Activated gamma-delta T cell (primary cell): ENCODE data around the gene GRIK5.
"Not testable (repeated sequence)": the region's sequence is repeated elsewhere in the genome, so short reads cannot be mapped to it uniquely, and the experiment has no call there.

Experiments
- DNase-seq: peaks from one replicate; lab custom pipeline; 2025; lab: John Stamatoyannopoulos, UW

The GRIK5 gene

GRCh38 chr19:42048992-42049391, 21.0 kb downstream of the GRIK5 start:
- no peak for DNase-seq

- DNase-seq: no peak
These were observed 24.4 kb downstream of the GRIK5 start for GRCh38 chr19:42045575-42045974.

GRCh38 chr19:42042455-42043170, 27.4 kb downstream of the GRIK5 start:
- no peak for DNase-seq

- DNase-seq: not testable (repeated sequence)
These were observed 29.5 kb downstream of the GRIK5 start for GRCh38 chr19:42040491-42040890.

- no peak for DNase-seq
These were observed 30.0 kb downstream of the GRIK5 start for GRCh38 chr19:42040031-42040430.

GRCh38 chr19:42038666-42039065, 31.3 kb downstream of the GRIK5 start:
- no peak for DNase-seq

- DNase-seq: no peak
These were observed 32.4 kb downstream of the GRIK5 start for GRCh38 chr19:42037649-42038048.

GRCh38 chr19:42034640-42035391, 35.2 kb downstream of the GRIK5 start:
- not testable (repeated sequence) for DNase-seq

- DNase-seq: no peak
These were observed 36.6 kb downstream of the GRIK5 start for GRCh38 chr19:42033413-42033812.

- no peak for DNase-seq
These were observed 37.6 kb downstream of the GRIK5 start for GRCh38 chr19:42032431-42032830.

- DNase-seq: no peak
These were observed 39.2 kb downstream of the GRIK5 start for GRCh38 chr19:42030645-42031440.

- DNase-seq: no peak
These were observed 41.4 kb downstream of the GRIK5 start for GRCh38 chr19:42028304-42029216.

GRCh38 chr19:42024622-42025111, 45.3 kb downstream of the GRIK5 start:
- DNase-seq: no peak

GRCh38 chr19:42023943-42024260, 46.1 kb downstream of the GRIK5 start:
- DNase-seq: no peak

- DNase-seq: no peak
These were observed 46.7 kb downstream of the GRIK5 start for GRCh38 chr19:42023121-42023942.

- no peak for DNase-seq
These were observed 47.4 kb downstream of the GRIK5 start for GRCh38 chr19:42022616-42023015.

GRCh38 chr19:42021185-42021584, 48.8 kb downstream of the GRIK5 start:
- DNase-seq: no peak

GRCh38 chr19:42018503-42019193, 51.4 kb downstream of the GRIK5 start:
- DNase-seq: no peak

- DNase-seq: no peak
These were observed 53.0 kb downstream of the GRIK5 start for GRCh38 chr19:42017040-42017439.

GRCh38 chr19:42012747-42013146, 57.3 kb downstream of the GRIK5 start:
- not testable (repeated sequence) for DNase-seq
